Endothelial cell (in vitro differentiated cells): ENCODE results near the gene IRAG1. TPM values are rescaled to one million over a fixed set of nuclear protein-coding genes. Genes with fewer than 3 reads are reported as not detected.
A peak's percentile ranks its signal among the peaks of the same experiment; 100 is the strongest.

ENCODE experiments used
- DNase-seq: peaks from one replicate; pipeline ENCODE4 v3.0.0; 2021; ENCODE audit warnings: low spot score
- H3K27ac Mint-ChIP-seq: one replicate; pipeline ENCODE4 v1.8.0; 2021; ENCODE audit warnings: mixed read lengths, inconsistent platforms; ENCODE audit not compliant: unreplicated experiment
- H3K27me3 Mint-ChIP-seq: one replicate; pipeline ENCODE4 v1.8.0; 2021; ENCODE audit warnings: mild to moderate bottlenecking, moderate library complexity, mixed read lengths, inconsistent platforms; ENCODE audit not compliant: unreplicated experiment
- H3K36me3 Mint-ChIP-seq: one replicate; pipeline ENCODE4 v1.8.0; 2021; ENCODE audit warnings: mild to moderate bottlenecking, low read depth, mixed read lengths, inconsistent platforms; ENCODE audit not compliant: unreplicated experiment
- H3K4me1 Mint-ChIP-seq: one replicate; pipeline ENCODE4 v1.8.0; 2021; ENCODE audit warnings: mild to moderate bottlenecking, mixed read lengths, inconsistent platforms; ENCODE audit not compliant: unreplicated experiment
- H3K4me3 Mint-ChIP-seq: one replicate; pipeline ENCODE4 v1.8.0; 2021; ENCODE audit warnings: mild to moderate bottlenecking, mixed read lengths, inconsistent platforms; ENCODE audit not compliant: unreplicated experiment
- H3K9me3 Mint-ChIP-seq: one replicate; pipeline ENCODE4 v1.8.0; 2021; ENCODE audit warnings: mixed read lengths, inconsistent platforms; ENCODE audit not compliant: unreplicated experiment
- total RNA-seq: library from RNA; stranded (reverse); fragmentation: NEBNext Ultra II Directional; extraction: Animal tissue kit (Norgen Biotek cat#: 25700); gene quantifications from one replicate; pipeline ENCODE4 v1.2.1, GENCODE V29; 2021; ENCODE audit not compliant: unreplicated experiment
- TF ChIP-seq, protein P1 (sequence below): fragments of 200-600 bp; sonication (generic); IDR thresholded peaks from one replicate; pipeline ENCODE4 v1.5.0; 2021; ENCODE audit warnings: antibody characterized with exemption; ENCODE audit not compliant: unreplicated experiment

IRAG1 gene
- total RNA-seq, 1 donor from 2014 or later: 8.7 TPM

DNA sequence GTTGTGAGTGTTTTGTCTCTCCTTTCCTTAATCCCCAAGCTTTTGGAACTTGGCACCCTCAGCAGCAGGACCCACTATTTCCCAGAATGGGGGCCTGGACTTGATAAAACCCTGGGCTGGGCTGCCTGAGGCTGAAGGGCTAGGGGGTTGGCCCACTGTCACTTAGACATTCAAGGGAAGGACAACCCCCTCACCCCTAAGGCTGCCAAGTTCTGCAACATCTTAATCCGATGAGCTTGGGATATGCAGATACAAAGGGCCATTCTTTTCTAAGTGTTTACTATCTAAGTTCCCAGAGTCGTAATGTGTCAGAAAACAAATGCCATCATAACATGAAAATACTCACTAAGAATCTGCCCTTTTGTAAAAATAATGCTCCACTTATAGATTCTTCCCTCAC lies 42.9 kb downstream of the IRAG1 start:
- TF ChIP-seq, protein P1, sequence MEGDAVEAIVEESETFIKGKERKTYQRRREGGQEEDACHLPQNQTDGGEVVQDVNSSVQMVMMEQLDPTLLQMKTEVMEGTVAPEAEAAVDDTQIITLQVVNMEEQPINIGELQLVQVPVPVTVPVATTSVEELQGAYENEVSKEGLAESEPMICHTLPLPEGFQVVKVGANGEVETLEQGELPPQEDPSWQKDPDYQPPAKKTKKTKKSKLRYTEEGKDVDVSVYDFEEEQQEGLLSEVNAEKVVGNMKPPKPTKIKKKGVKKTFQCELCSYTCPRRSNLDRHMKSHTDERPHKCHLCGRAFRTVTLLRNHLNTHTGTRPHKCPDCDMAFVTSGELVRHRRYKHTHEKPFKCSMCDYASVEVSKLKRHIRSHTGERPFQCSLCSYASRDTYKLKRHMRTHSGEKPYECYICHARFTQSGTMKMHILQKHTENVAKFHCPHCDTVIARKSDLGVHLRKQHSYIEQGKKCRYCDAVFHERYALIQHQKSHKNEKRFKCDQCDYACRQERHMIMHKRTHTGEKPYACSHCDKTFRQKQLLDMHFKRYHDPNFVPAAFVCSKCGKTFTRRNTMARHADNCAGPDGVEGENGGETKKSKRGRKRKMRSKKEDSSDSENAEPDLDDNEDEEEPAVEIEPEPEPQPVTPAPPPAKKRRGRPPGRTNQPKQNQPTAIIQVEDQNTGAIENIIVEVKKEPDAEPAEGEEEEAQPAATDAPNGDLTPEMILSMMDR: no peak
- Mint-ChIP-seq H3K27me3 (peaks cover 7% of the 10 kb centered on the region), H3K9me3 (no peaks in the 10 kb centered on the region), H3K27ac (no peak overlapping the region), H3K4me3 (no peak overlapping the region), H3K36me3 (no peaks in the 10 kb centered on the region), H3K4me1 (peaks cover 7% of the 10 kb centered on the region)
- DNase-seq: no peak

- Mint-ChIP-seq H3K4me1 (peaks cover 7% of the 10 kb centered on the region), H3K27ac (no peak overlapping the region), H3K36me3 (no peaks in the 10 kb centered on the region), H3K9me3 (no peaks in the 10 kb centered on the region), H3K27me3 (peaks cover 7% of the 10 kb centered on the region), H3K4me3 (no peak overlapping the region)
- no peak for DNase-seq
- TF ChIP-seq, protein P1: no peak
Observed at GRCh38 chr11:10650166-10650565, 43.4 kb downstream of the IRAG1 start.

DNA sequence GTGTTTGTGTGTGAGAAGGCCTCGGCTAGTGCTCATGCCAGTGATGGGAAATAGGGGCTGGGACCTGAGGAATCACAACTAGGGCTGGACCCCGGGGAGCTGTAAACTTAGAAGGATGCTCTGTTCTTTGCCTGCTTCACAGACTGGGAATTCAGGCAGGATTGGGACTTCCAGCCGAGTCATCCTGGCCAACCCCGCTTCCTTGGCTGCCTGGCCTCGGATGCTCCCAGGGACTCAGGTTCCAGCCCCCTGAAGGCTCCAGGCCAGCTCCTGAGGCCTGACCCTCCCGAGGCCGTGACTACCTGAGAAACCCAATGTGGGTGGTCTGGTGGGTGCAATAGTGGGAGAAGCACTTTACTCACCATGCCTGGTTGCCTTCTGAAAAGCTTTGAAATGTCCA lies 44.7 kb downstream of the IRAG1 start:
- Mint-ChIP-seq H3K36me3 (no peaks in the 10 kb centered on the region), H3K4me1 (peaks cover 9% of the 10 kb centered on the region), H3K27ac (no peak overlapping the region), H3K4me3 (no peak overlapping the region), H3K27me3 (peaks cover 7% of the 10 kb centered on the region), H3K9me3 (no peaks in the 10 kb centered on the region)
- TF ChIP-seq, protein P1: no peak
- DNase-seq: no peak

DNA sequence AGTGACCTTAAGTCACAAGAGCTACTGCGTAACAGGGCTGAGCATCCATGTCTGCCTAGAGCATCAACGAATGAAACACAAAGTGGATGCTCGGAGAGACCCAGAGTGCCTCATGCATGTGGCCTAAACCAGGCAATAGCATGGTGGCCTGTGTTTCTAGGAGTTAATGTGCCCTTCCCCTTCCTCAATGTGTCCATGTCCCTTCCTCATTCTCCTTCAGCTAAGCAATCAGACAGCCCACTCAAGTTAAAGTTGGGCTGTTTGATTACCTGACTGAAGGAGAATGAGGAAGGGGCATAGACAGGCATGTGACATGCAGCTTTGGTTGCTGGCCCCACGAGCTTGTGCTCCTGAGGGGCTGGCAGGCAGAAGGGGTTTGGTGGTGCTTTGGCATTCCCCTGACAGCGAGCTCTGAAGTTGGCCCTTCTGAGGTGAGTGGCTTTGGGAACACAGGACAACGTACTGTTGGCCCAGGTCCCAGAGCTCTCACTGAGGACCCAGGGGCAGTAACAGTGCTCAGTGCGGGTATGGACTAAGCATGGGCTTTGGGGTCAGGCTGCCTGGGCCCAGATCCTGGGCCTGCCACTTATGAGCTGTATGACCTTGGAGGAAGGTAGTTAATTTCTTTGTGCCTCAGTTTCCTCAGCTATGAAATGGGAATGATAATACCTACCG lies 46.7 kb downstream of the IRAG1 start:
- H3K27ac Mint-ChIP-seq: no peak overlapping the region
- peaks cover 7% of the 10 kb centered on the region for H3K27me3 Mint-ChIP-seq
- no peak overlapping the region for H3K4me3 Mint-ChIP-seq
- DNase-seq: no peak
- TF ChIP-seq, protein P1: no peak
- peaks cover 14% of the 10 kb centered on the region for H3K4me1 Mint-ChIP-seq
- no peaks in the 10 kb centered on the region for H3K36me3 Mint-ChIP-seq
- no peaks in the 10 kb centered on the region for H3K9me3 Mint-ChIP-seq

- no peaks in the 10 kb centered on the region for H3K36me3 Mint-ChIP-seq
- H3K4me3 Mint-ChIP-seq: peak overlapping the region; percentile 65
- H3K4me1 Mint-ChIP-seq: peaks cover 14% of the 10 kb centered on the region
- no peak for DNase-seq
- TF ChIP-seq, protein P1: no peak
- no peaks in the 10 kb centered on the region for H3K9me3 Mint-ChIP-seq
- no peak overlapping the region for H3K27ac Mint-ChIP-seq
- peaks cover 7% of the 10 kb centered on the region for H3K27me3 Mint-ChIP-seq
Observed at GRCh38 chr11:10646005-10646404, 47.5 kb downstream of the IRAG1 start.
